DMS53 (cell line): ENCODE results near the gene ALKAL2.

Source experiments
- DNase-seq: peaks from one replicate; lab custom pipeline; 2025; lab: John Stamatoyannopoulos, UW

ALKAL2 gene

GRCh38 chr2:244547-244946 is 43.3 kb downstream of the ALKAL2 start:
- no peak for DNase-seq

- DNase-seq: no peak
Measured at GRCh38 chr2:238869-239268, 49.0 kb downstream of the ALKAL2 start.

- DNase-seq: no peak
Measured at GRCh38 chr2:238431-238830, 49.5 kb downstream of the ALKAL2 start.

- DNase-seq: no peak
Measured at GRCh38 chr2:237878-238277, 50.0 kb downstream of the ALKAL2 start.

GRCh38 chr2:236993-237539 is 50.8 kb downstream of the ALKAL2 start:
- no peak for DNase-seq

GRCh38 chr2:234421-234820 is 53.5 kb downstream of the ALKAL2 start:
- no peak for DNase-seq

GRCh38 chr2:233030-233429 is 54.9 kb downstream of the ALKAL2 start:
- DNase-seq: no peak

- no peak for DNase-seq
Measured at GRCh38 chr2:231521-232185, 56.2 kb downstream of the ALKAL2 start.
